DND-41 (cell line): ENCODE measurements around the gene NXPE2.

ENCODE experiments used
- ATAC-seq: fragments of 200-7000 bp; cut with Tn5 transposase; 3 replicates; pipeline ENCODE4 v1.9.1; 2021; ENCODE audit warnings: low read depth; ENCODE audit not compliant: insufficient read depth
- DNase-seq: peaks from one replicate; pipeline ENCODE4 v3.0.0-alpha.2; 2020
- H2AFZ ChIP-seq: 2 replicates; pipeline ENCODE4 v1.6.0; 2012; ENCODE audit warnings: low read depth, low read length
- H3K27ac ChIP-seq: 2 replicates; pipeline ENCODE4 v1.5.1; 2012; ENCODE audit warnings: low read length, inconsistent platforms
- H3K27me3 ChIP-seq: fragments of 200-600 bp; sonication (generic); 2 replicates; pipeline ENCODE4 v1.6.0; 2012; ENCODE audit warnings: low read length, mild to moderate bottlenecking, inconsistent platforms; ENCODE audit not compliant: insufficient read depth, poor library complexity
- H3K36me3 ChIP-seq: 2 replicates; pipeline ENCODE4 v1.5.1; 2012; ENCODE audit warnings: low read length, inconsistent platforms; ENCODE audit not compliant: insufficient read depth
- H3K4me1 ChIP-seq: 2 replicates; pipeline ENCODE4 v1.5.1; 2012; ENCODE audit warnings: mild to moderate bottlenecking, low read length; ENCODE audit not compliant: insufficient read depth
- H3K4me2 ChIP-seq: 2 replicates; pipeline ENCODE4 v1.6.0; 2012; ENCODE audit warnings: mild to moderate bottlenecking, moderate library complexity, low read length, inconsistent platforms; ENCODE audit not compliant: insufficient read depth
- H3K4me3 ChIP-seq, 2 experiments: fragments of 200-600 bp in 1 of 2; shearing (Covaris generic) in 1 of 2; 2 replicates each; pipeline ENCODE4 v1.5.1; 2012 to 2016; ENCODE audit warnings: inconsistent platforms in 2 of 2, low read length in 2 of 2, mild to moderate bottlenecking in 2 of 2, low read depth in 1 of 2, moderate library complexity in 1 of 2
- H3K79me2 ChIP-seq: 2 replicates; pipeline ENCODE4 v1.6.0; 2012; ENCODE audit warnings: low read length, inconsistent platforms; ENCODE audit not compliant: insufficient read depth
- H3K9ac ChIP-seq: 2 replicates; pipeline ENCODE4 v1.6.0; 2012; ENCODE audit warnings: low read depth, mild to moderate bottlenecking, inconsistent platforms, low read length, moderate library complexity
- H3K9me3 ChIP-seq: 2 replicates; pipeline ENCODE4 v1.5.1; 2012; ENCODE audit warnings: low read length, moderate library complexity, mild to moderate bottlenecking, inconsistent platforms; ENCODE audit not compliant: insufficient read depth, severe bottlenecking
- H4K20me1 ChIP-seq: 2 replicates; pipeline ENCODE4 v1.6.0; 2012; ENCODE audit warnings: low read length; ENCODE audit not compliant: insufficient read depth
- EZH2 ChIP-seq: IDR thresholded peaks from 3 replicates; pipeline ENCODE4 v1.6.1; 2012; ENCODE audit warnings: borderline replicate concordance, low read depth, mild to moderate bottlenecking, moderate library complexity, low read length, inconsistent platforms; ENCODE audit not compliant: severe bottlenecking
- TF ChIP-seq, protein P1 (sequence below): IDR thresholded peaks from 2 replicates; pipeline ENCODE4 v1.5.1; 2012; ENCODE audit warnings: borderline replicate concordance, low read length, moderate library complexity, mild to moderate bottlenecking; ENCODE audit not compliant: poor library complexity, severe bottlenecking; ENCODE audit errors: extremely low read depth

NXPE2 gene

DNA sequence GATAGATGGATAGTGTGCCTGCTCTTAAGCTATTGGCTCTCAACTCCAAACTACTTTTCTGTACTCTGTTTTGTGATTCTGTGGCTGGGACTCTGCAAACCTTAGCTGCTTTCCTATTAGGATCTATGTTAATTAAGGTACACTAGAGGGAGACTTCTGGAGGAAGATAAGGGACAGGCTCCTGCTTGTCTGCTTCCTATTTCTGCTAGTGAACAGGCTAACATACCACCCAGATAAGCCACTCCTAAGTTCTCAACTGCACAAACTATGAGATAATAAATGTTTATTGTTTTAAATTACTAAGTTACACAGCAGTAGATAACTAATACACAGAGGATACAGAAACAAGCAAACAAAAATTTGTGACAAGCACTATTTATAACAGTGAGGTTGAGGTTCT, 10.2 kb upstream of the NXPE2 start:
- no peak overlapping the region for H3K4me3 ChIP-seq
- no peak overlapping the region for H2AFZ ChIP-seq
- no peaks in the 10 kb centered on the region for H3K9me3 ChIP-seq
- no peak overlapping the region for H3K4me2 ChIP-seq
- no peak overlapping the region for H3K27ac ChIP-seq
- DNase-seq: no peak
- H3K36me3 ChIP-seq: no peaks in the 10 kb centered on the region
- H3K27me3 ChIP-seq: no peaks in the 10 kb centered on the region
- no peaks in the 10 kb centered on the region for H3K79me2 ChIP-seq
- TF ChIP-seq, protein P1, sequence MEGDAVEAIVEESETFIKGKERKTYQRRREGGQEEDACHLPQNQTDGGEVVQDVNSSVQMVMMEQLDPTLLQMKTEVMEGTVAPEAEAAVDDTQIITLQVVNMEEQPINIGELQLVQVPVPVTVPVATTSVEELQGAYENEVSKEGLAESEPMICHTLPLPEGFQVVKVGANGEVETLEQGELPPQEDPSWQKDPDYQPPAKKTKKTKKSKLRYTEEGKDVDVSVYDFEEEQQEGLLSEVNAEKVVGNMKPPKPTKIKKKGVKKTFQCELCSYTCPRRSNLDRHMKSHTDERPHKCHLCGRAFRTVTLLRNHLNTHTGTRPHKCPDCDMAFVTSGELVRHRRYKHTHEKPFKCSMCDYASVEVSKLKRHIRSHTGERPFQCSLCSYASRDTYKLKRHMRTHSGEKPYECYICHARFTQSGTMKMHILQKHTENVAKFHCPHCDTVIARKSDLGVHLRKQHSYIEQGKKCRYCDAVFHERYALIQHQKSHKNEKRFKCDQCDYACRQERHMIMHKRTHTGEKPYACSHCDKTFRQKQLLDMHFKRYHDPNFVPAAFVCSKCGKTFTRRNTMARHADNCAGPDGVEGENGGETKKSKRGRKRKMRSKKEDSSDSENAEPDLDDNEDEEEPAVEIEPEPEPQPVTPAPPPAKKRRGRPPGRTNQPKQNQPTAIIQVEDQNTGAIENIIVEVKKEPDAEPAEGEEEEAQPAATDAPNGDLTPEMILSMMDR: no peak
- TF ChIP-seq EZH2: no peak
- H4K20me1 ChIP-seq: no peaks in the 10 kb centered on the region
- no peak for ATAC-seq
- no peaks in the 10 kb centered on the region for H3K4me1 ChIP-seq
- no peak overlapping the region for H3K9ac ChIP-seq

DNA sequence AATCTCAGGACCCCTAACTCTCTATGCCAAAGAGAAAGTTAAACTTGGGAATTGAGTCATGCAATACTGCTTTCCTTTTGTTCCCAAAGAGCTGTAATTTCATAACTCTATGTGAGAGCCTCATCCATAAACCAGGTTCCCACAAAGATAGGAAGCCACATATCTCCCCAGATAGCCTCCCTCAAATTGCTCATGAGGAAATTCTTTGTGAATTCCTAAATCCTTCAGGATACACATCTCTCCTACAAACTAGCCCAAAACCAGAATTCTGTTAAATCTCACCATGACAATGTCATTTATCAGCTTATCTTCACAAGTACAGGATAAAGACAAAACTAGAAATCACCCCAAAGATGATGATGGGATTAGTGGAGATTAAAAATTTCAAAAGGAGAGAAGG, 4.7 kb upstream of the NXPE2 start:
- Histone ChIP-seq H3K27ac (no peak overlapping the region), H3K27me3 (no peaks in the 10 kb centered on the region), H4K20me1 (no peaks in the 10 kb centered on the region), H3K9ac (no peak overlapping the region), H3K4me2 (no peak overlapping the region), H3K79me2 (no peaks in the 10 kb centered on the region), H3K4me3 (no peak overlapping the region), H3K4me1 (no peaks in the 10 kb centered on the region), H3K36me3 (no peaks in the 10 kb centered on the region), H2AFZ (no peak overlapping the region), H3K9me3 (no peaks in the 10 kb centered on the region)
- DNase-seq (no peak), ATAC-seq (no peak)
- TF ChIP-seq EZH2: no peak
- TF ChIP-seq, protein P1: no peak

DNA sequence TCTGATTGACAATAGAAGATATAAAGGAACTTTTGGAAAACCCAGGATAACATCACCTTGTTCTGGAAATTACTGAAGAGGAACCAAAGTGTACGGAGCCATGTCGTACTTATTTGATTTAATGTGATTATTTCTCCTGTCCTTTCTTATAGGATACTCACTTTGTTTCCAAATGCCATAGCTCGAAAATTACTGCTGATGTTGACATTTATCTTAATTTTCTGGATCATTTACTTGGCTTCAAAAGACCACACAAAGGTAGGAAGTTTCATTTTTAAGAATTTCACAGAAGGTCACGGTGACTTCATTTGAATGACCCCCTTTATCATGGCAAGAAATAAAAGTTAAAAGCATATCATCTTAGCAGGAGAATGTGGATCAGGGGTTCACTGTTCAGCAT, 1.2 kb downstream of the NXPE2 start:
- ATAC-seq (no peak), DNase-seq (no peak)
- no peaks in the 10 kb centered on the region for H3K27me3 ChIP-seq
- no peaks in the 10 kb centered on the region for H3K79me2 ChIP-seq
- peaks cover 9% of the 10 kb centered on the region for H3K9me3 ChIP-seq
- no peaks in the 10 kb centered on the region for H3K36me3 ChIP-seq
- no peak overlapping the region for H3K4me2 ChIP-seq
- H3K9ac ChIP-seq: no peak overlapping the region
- H4K20me1 ChIP-seq: no peaks in the 10 kb centered on the region
- TF ChIP-seq EZH2: no peak
- TF ChIP-seq, protein P1: no peak
- H3K27ac ChIP-seq: no peak overlapping the region
- no peak overlapping the region for H3K4me3 ChIP-seq
- H2AFZ ChIP-seq: no peak overlapping the region
- no peaks in the 10 kb centered on the region for H3K4me1 ChIP-seq

- Histone ChIP-seq H2AFZ (no peak overlapping the region), H3K9me3 (peaks cover 9% of the 10 kb centered on the region), H3K4me3 (no peak overlapping the region), H3K36me3 (no peaks in the 10 kb centered on the region), H3K9ac (no peak overlapping the region), H3K27me3 (no peaks in the 10 kb centered on the region), H3K4me1 (no peaks in the 10 kb centered on the region), H3K79me2 (no peaks in the 10 kb centered on the region), H4K20me1 (no peaks in the 10 kb centered on the region), H3K4me2 (no peak overlapping the region), H3K27ac (no peak overlapping the region)
- DNase-seq (no peak), ATAC-seq (no peak)
- TF ChIP-seq, protein P1: no peak
- no peak for TF ChIP-seq EZH2
Observed at GRCh38 chr11:114683007-114683406, 4.7 kb downstream of the NXPE2 start.
